Stimulated activated CD4-positive, alpha-beta T cell treated with anti-CD3 and anti-CD28 coated beads, Interleukin-4, amount 100 ng/mL, for 48 hours (primary cell): ENCODE results near the gene ANXA6.
A peak's percentile ranks its signal among the peaks of the same experiment; 100 is the strongest.

Experiments
- DNase-seq, 2 donors: peaks; one replicate each; pipeline ENCODE4 v3.0.0-alpha.2; 2020; ENCODE audit warnings: low read depth in 2 of 2

Gene ANXA6

DNA sequence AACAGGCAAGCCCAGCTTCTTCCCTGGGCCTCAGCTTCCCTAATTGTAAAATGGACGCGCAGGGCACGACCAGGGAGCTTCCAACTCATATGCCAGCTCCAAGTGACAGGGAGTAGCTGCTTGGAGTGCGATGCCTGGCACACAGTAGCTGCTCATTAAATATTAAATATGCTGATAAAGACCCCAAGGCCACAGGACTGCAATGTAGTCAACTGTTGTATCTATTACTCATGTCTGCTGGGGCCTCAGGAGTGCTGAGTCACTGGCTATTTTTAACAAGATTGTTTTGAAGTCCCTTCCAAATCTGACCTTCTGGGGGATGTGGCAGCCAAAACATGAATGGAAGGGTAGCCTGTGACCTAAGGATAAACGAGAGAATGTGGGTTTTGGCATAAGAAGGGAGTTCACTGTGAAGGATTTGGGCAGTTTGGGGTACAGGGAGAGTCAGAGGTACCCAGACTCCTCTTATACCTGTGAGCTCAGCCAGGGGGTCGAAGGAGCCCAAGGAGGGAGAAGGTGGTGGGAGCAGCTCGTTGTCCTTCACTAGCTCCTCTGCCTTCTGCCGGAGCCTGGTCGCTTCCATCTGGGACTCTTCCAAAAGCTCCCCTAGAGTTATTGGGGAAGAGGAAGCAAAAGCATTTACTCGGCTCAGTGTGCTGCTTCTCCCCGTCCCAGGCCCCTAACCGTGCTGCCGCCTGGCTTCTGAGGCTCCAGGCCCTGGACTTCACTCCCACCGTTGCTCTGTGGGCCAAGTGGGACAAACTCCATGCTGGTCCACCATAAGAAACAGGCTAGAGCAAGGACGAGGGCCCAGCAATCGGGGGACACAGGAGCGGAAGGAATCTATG is 94.2 kb downstream of the ANXA6 start:
- DNase-seq = no peak

DNA sequence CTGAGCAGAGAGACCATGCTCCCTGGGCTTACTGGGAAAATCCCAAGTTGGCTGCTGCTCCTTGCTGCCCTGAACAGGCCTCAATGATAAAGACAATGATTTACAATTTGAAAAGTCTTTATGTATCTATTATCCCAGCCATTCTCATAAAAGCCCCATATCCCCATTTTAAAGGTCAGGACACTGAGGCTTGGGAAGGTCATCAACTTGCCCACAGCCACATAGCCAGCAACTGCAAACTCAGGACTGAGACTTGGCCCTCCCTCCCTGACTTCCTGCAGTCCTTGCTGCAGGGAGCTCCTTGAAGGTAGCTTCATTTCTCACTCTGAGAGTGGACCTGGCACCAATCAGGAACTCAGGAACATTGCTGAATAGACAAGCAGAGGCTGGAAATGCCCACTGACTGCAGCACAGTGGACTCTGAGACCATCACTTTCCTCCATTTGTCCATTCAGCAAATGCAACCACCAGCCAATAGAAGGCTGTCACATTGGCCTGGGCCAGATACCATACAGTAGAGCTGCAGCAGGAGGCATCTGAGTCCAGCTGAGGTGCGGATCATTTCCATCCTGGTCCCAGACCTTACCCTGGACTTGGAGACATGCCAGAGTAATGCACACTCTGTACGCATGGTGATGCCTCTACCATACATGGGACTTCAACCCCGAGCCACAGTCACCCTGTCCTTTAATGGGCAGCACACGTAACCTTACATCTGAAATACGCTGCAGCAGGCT is 95.0 kb downstream of the ANXA6 start:
- no peak for DNase-seq

DNA sequence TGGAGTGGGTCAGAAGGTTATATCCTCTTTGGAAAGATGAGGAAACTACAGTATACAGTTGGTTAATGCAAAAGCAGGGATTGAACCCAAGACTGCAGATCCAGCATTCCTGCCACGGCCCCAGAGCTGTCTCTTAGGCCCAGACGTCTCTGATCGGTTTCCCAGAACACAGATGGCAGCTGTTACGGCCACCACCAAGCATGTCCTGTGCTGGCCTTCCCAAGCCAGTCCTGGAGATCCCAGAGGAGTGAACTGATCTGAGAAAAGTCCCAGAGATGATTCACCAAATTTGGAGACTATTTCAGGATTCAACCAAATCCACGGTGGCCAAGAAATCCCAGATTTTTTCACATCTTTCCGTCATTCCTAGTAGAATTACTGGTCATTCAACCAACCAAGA is 96.8 kb downstream of the ANXA6 start:
- no peak for DNase-seq

DNA sequence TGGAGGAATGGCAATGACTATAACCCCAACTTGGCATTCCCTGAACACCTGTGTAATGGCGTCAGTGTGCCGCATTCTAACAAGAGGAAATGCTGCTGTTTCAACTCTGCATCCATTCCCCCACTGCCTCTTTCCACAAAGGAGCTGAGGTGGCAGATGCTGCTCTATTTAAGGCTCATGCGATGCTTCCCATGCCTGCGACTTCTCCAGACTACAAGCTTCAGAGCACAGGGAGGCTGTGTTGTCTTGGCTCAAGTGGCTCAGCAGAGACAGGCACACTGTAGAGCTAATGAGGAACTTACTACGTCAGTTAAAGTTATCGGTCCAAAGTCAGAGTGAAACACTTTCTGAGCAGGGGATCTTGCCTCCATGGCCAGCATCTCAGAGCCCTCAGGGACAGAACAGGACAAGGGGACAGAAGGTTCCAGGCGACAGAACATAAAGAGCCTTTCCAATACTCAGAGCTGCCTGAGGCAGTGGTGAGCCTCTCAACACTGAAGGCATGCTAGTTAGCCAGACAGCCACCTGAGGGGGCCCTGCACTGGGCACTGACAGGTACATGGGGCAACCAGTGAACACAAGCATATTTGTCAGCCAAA is 98.6 kb downstream of the ANXA6 start:
- DNase-seq = no peak

DNA sequence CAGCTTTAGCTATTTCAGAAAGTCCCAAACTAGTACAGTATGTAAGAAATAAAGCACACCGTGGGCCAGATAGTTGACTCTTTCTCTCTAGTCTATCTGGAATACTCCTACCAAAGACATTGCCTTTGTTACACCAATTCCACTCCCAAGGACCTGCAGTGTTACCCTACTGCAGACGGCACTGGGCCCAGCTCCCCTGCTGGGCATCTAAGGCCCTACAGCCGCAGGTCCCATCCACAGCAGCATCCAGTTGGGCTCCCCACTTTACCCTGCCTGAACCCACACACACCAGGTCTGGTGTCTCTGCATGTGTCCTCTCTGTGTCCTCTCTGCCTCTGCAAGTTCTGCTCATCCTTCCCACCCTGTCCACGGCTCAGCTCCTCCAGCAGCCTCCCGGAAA is 99.3 kb downstream of the ANXA6 start:
- no peak for DNase-seq

DNA sequence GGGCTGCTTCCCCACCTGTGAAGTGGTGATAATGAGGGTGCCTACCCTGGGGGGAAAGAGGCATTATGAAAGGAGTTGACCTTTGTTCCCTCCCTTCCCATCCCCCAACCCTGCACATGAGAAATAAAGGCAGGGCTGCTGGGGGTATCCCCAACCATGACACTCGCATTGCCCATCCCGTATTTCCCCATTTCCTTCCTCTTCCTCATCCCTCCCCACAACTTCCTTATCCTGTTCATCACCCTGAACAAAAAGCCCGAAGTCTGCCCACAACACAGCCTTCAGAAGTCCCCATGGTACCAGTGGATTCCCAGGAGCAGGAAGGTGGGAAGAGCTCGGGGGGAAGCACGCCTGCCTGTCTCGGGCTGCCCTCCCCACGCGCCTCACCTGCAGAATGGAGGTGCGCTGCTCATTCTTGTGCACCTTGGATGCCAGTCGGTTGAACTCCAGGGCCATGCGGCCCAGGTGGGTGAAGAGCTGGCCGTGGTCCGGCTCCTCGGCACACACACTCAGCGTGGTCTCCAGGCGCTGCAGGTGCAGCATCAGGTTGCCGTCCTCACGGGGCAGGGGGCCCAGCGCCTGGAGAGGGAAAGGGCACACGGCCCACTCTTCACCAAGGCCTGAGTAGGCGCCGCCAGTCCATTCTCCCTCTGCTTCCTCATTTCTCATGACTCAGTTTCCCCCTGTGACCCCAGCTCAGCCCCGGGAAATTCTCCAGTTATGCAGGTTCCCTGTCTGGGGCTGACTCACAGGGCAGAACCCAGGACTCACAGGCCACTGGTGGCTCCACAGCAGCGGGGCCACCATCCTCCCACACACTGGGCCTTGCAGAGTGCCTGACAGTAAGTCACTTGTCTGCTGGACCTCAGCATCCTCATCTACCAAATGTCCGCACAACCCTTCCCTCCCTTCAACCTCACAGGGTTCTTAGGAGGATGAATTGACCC is 100.9 kb downstream of the ANXA6 start:
- no peak for DNase-seq

DNA sequence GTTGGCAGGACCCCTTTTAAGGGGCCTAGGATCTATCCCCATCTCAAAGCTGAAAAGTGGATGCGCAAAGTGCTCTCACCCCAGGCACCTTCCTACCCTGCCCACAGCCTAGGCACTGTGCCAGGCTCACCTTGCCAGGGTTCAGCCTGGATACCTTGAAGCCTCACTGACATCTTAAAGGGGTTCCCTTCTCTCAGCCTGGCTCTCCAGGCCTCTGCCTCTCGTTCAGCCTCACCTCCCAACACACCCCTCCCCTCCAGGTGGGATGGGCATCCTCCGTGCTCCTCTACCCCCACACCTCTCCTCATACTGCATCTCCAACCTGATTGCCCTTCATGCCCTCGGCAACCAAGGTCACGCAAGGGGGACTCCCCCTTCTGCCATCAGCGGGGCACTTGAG is 102.2 kb downstream of the ANXA6 start:
- DNase-seq = no peak

DNA sequence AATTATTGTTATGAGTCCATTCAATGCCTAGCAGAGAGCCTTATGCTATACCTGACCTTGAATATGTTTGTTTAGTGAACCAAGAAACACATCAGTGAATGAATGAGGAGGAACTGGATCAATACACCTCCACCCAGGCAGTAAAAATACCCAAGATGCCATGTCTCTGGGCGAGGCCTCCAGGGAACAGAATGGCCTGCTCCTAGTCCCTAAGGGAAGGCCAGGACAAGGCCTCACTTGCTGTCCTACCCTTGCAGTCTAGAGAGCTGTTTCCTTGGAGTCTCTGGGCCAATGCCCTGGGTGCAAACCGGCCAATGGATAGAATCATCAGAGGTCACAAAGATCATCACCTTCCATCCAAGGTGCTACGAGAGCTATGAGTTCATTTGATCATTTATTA is 102.9 kb downstream of the ANXA6 start:
- DNase-seq = no peak

DNA sequence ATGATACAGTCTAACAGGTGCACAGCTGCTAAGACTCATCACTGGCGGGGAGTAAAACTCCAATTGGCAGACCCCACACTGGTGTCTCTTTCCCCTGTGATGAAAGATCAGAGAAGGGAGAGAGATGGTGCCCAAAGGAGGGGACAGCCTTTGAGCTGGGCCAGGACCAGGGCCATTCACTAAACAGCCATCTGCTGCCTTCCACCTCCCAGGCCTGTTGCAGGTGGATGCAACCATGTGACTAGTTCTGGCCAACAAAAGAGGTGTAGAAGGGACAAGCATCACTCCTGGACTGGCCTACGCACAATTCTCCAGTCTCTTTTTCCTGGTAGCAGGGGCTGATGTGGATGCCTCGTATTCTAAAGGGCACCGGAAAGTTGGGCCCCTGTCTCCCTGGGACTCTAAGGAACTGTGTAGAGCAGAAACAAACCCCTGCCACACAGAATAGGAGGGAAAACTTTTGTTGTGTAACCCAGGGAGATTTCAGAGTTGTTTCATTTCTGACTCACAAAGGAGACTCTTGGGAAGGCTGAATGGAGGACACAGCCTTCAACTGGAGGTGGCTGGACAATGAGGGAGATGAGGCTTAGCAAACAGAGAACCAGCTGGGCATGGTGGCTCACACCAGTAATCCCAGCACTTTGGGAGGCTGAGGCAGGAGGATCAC is 103.7 kb downstream of the ANXA6 start:
- no peak for DNase-seq

DNA sequence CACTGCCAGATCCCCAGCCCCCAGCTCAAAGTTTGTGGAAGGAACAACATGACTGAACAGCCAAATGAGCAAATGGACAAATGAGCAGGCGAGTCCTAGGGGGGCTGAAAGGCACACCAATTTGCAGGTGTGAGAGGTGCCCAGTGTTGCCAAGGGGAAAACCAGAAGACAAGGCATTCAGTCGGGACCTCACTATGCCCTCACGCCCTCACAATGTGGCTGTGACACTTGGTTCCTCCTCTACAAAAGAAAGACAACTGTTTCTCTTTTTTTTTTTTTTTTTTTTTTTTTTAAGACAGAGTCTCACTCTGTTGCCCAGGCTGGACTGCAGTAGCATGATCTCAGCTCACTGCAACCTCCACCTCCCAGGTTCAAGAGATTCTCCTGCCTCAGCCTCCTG is 104.7 kb downstream of the ANXA6 start:
- no peak for DNase-seq

DNA sequence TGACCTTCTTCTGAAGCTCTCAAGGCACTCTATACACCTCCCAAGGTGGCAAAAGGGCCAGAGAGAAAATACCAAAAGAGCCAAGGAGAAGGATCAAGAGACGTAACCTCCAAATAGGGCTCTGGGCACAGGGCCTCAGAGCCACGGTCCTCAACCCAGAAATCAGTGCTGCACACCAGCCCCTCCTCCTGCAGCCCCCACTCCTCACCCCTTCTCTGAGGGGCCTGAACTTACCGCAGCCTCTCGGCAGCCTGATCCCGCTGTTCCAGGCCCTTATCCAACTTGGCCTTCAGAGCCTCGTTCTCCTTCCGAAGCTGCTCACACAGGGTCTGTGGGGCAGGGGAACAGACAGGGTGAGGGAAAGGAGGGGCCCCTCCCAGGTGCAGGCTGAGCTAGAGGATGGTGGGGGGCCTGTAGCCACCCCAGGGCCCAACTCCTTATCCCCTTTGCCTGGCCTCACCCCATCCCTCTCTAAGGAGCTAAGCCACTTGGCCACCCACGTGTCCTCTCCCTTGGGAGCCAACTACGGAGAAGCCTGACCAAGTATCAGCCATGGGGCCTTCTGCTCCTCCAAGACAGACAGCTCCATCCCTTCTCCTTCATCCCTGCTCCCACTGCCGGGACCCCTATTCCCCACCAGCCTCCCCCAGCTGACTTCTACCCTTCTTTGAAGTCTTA is 105.5 kb downstream of the ANXA6 start:
- no peak for DNase-seq

DNA sequence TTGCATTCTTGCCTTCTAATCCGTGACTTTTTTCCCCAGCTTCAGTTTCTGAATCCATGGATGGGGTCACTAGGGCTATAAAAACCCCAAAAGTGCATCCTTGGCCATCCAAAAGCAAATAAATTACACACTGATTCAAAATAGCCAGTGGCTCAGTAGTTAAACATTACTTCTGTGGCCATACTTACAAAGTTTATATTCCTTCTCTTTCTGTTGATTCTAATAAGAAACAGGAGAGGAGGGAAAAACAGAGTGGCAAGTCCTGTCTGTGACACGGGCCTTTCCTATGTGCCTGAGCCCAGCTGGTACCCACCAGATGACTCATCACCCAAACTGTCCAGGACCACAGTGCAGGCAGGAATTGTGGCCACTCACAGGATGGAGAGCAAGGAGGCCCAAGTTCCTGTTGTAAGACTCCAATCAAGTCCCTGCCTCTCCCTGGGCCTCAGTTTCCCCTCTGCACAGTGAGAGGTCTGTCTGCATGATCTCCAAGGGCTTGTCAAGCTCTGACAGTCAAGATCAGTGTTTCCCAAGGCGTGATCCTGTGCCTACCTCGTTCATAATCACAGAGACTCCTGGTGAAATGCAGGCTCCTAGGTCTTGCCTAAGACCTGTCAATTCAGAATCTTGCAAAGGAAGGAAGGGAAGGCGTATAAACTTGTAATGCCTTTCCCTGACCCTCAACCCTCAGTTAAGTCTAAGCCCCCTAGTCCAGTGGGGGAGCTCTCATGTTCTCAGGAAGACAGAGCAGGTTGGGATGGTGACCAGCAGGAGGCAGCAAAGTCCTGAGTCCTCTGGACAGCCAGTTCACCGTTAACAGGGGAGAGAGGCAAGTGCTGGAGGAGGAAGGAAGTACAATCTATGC is 106.3 kb downstream of the ANXA6 start:
- peak; percentile 56 to 60 for DNase-seq
